IPS-NIHi11 (cell line): ENCODE measurements around the gene GAMT.

Experiments used
- DNase-seq: peaks from one replicate; pipeline ENCODE4 v3.0.0; 2012; ENCODE audit warnings: mixed read lengths, low spot score

The GAMT gene

DNA sequence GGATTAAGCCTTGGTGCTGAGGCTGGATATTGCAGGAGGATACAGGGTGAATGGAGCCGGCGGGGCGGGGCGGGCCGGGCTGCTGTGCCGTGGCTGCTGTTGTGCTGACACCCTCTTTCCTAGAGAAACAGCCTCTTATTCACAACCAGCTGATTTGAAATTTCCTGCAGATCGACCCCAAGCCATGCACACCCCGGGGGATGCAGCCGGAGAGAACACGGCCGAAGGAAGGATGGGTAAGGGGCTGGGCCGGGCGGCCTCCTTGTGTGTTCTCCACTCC lies 17.1 kb upstream of the GAMT start:
- DNase-seq: no peak

DNA sequence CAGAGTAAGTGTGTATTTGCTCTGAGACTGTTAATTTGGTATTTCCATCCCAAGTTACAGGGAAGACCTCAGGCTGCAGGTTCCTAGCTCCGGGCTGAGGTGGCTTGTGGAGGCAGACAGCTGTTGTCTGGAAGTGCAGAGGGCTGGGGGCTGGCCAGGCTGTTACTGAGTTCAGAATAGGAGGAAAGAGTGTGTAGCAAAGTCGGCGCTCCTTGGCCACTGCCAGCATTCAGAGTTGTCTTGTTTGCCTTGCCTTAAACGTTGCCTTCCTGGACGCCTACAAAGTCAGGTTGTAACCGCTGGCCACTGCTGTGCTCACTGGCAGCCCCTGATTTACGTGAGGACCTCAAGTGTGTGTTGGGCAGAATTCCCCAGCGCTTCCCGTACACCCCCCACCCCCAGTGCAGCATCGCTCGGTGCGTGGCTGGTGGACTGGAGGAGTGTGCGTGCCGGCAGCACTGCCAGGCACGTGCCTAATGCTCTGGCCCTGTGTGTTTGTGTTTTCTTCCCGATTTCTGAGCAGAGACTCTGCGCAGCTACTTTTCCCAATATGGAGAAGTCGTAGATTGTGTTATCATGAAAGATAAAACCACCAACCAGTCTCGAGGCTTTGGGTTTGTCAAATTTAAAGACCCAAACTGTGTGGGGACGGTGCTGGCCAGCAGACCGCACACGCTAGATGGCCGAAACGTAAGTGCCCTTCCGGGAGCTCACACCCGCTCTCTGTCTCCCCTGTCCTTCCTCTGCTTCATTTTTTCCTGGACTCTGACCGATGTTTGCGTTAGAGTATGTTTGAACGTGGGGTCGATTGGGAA lies 16.5 kb upstream of the GAMT start:
- no peak for DNase-seq

DNA sequence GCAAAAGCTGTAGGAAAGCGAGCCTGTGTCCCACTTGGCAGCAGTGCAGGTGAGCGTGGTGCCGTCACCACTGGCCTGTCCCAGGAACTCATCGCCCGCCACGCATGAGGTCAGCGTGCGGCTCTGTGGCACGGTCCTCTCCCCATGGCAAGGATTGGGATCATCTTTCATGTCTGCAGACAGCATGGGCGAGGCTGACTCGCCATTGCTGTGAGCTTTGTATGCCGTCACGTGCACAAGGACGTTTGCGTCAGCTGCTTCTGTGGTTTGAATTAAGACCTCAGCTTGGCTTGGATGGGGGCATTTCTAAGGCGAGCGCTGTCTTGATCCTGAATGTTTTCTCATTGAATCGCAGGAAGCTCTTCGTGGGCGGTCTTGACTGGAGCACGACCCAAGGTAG lies 15.8 kb upstream of the GAMT start:
- no peak for DNase-seq

DNA sequence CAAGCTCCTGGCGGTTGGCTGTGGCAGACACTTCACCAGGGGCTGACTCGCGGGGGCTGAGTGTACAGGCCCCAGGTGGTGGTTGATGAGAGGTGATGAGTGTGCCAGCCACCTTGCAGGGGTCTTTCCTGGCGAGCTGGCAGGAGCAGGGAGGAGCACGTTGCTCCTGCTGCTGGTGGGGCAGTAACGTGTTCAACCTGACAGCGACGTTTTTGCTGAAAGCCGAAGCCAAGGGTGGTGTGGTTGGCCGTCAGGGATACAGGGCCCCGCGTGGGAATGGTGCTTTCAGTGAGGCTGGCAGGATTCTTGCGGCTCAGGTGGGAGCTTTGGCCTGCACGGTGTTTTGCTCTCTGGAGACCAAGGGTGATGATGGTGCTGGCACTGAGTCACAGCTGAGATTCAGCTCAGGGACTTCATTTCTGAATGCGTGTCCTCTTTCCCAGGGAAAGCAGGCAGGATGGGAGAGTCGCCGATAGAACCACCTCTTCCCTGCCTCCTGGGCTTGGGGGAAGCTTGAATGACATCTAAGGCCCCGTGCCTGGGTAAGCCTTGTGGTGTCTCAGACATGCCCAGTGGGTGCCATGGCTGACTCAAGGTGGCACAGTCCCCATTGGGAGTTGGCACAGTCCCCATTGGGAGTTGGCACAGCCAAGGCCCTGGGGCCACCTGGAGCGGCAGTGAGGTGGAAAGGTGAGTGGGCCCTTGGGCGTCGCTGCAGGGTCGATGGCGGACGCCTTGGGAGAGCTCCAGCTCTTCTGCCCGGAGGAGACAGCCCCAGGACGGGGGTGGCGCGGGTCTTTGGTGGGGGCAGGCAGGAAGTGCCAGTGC lies 14.9 kb upstream of the GAMT start:
- no peak for DNase-seq

DNA sequence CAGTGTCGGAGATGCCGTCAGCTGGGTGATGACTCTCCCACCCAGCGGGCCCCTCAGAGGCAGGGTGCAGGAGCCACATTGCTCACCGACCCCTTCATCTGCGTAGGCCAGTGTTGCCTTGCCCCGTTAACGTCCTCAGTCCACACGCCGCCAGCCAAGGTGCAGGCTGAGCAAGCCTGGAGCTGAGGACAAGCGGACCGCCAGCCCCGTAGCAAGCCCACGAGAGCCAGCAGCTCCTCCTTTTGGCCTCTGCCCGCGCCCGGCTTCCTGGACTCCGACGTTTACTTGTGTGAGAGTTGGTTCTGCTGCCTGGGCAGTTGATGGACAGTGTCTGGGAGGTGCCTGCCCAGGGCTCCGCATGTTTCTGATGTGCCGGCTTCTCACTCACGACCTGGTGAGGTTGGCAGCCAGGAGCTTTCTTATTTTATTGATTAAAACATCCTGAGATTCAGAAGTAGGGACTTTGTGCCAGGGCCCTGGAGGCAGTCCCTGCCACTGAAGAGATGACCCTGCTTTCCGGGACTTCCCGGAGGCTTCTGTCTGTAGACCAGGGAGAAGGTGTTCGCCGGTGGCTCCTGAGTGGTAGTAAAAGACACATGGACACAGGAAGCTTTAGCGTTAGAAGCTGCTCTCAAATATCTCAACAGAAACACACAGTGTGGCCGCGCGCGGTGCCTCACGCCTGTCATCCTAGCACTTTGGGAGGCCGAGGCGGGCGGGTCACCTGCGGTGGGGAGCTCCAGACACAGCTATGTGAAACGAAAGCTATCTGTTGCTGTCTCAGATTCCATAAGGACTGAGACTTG lies 11.9 kb upstream of the GAMT start:
- DNase-seq: no peak

DNA sequence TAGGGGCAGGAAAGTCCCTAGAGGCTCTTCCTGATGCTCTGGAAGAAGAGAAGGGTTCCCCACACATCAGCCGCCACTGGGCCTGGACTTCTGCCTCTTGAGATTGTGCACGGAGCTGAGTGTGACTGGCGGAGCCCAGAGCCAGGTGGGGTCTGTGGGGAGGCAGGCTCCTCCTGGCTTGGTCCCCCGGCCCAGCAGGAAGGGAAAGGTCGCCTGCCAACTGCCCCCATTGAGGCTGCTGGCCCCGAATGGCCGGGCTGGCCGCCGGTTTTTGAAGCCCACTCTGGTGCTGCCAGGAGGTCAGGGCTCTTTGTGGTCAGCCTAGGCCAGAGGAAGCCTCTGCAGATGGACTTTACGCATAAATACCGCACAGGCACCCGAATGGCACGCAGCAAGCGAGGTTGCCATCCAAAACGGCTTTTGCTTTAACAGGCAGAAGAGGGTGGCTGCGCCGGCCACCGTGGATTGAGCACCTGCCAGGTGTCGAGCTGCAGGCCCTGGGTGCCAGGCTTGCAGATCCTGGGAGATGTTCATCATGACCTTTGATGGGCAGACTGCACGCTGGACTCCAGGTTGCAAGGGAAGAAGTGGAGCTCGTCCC lies 11.1 kb upstream of the GAMT start:
- no peak for DNase-seq

DNA sequence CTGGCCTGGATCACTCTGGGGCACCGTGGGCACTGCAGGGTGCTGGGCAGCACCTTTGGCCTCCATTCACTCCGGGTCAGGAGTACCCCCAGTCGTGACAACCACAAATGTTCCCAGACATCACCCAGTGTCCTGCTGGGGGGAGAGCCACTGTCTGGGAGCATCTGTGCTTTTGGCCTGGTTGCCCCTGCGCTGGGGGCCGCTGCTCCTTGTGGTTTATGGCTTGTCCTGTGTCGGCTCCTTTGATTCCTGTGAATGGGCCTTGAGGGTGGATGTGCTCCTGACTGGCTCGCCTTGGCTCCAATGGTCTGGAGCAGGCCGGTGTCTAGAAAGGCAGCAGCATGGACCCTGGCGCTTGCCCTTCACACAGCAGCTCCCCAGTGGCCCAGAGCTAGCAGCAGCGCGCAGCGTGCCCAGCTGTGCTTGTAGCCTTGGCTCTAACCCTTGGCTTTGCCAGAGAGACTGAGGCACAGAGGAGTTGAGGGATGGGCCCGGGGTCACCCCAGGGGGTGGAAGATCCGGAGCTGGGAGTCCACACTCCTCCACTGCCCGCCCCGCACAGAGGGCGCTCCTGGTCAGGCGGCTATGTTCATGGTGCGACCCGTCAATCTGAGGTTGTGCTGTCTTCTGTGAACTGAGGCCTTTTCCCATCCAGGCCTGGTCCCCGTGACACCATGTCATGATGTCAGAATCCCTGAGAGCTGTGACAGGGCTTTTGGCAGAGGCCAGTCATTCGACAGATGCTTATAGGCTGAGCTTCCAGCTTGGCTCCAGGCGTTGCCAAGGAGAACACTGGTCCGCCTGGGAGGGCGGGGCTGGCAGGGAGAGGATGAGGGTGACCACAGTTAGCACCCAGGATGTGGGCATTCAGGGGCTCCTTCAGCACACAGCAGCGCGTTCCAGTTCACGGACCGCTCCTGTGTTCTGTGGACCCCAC lies 10.2 kb upstream of the GAMT start:
- DNase-seq: no peak

DNA sequence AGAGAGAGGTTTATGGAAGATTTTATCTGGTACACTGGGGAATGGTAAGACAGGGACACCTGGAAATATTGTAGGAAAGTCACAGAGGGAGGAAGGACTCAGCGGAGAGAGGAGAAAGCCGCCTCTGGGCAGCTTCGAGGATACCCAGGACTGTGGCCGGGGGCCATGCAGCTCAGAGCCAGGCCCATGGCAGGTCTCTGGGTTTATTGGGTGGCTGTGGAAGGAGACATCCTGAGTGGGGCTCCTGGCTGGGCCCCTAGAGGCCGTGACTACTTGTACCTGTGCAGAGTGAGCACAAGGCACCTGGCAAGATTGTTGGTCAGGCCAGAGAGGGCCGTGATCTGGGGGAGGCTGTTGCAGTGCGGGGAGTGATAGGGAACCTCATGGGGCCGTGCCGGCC lies 9.4 kb upstream of the GAMT start:
- DNase-seq: no peak

DNA sequence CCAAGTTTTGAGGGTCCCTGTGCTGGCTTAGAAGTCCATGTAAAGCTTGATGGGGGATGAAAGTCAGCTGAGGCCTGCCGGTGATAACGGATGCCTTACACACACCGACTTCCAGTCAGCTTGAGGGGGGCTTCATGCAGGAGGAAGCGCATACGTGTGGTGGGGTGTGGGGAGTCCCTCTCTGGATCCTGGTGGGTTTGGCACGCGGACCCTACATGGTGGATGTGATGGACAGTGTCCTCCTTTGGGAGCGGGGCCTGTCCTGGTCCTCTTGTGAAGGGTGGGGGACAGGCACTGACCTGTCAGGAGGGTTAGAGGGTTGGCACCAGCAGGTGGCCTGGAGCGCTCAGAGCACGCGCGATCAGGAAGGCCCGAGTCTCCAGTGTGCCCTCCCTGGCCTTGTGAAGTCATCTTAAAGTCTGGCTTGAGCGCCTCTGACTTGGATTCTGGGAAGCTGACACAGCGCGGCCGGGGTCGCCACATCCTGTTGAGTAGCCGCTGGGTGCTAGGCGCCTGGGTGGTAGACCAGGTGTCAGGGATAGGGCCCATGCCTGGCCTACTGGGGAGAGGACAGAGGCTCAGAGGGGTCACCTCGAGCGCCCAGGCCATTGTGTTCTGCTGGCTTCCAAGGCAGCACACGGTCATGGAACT lies 8.9 kb upstream of the GAMT start:
- DNase-seq: no peak

DNA sequence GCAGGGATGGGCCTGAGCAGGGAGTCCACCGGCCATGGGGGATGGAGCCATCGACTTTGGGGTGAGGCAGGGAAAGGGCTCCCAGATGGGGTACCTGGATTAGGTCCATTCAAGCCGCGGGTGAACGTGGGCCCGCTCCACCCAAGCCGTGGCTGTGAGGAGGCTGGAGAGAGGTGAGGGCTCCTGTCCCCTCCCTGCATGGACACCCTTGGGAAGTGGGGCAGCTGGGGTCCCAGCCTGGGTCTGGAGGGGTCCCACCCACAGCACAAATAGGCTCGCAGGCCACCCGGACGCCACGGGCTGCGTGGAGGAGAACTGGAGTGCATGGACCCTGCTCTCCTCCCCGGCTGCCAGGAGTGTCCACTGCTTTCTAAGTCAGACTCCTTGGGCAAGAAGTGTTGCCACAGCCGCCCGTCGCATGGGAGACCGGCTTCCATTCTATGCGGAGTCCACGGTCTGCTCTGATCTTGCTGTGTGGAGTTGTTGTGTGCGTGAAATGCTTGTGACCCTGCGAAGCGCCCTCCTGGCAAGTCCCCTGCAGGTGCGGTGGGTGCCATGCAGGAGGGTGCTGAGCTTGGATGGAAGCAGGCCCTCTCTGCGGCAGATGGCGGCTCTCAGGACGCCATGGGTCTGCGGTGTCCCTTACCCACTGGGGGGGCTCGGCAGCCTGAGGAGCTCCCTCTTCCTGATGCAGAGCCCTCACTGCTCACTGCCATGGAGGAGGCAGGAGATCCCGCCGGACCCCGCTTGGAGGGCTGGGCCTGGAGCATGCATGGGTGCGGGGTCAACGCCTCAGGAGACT lies 8.1 kb upstream of the GAMT start:
- DNase-seq: no peak

DNA sequence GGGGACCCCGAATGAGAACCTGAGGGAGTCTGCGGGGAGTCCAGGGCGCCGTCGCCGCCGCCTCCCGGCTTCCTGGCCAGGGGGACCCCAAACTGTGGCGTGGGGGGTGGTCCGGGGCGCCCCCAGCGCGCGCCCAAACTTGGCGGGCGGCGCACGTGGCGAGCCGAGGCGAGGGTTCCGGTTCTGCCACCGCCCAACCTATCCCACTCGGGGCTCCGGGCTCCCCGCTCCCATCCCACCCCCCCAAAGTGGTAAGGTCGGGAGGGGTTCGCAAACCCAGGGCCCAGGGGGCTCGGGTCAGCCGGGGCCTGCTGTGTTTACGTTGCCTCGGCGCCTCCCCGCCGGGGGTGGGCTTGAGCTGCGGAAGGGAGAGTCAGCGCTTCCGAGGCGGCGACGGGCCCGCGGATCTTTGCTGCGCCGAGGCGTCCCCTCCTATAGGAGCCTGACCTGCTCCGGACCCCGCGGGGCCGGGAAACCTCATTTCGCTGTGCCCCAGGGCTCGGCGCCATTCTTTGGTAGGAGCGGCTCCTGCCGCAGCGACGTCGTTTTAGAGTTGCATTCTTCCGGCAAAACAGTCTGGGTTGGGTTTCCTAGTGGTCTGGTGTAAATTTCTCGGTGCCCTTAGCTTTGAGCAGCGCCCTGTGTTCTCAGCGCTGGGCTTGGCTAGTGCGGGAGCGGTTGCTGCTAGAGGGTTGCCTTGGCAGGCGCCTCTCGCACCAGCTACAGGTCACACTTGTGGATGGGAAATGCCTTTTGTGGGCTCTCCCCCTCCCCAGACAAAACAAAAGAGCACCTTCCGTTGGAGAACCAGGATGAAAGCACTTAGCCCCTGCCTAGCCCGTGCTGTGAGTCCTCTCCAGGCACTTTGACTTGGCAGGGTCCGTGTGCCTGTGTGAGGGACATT lies 7.2 kb upstream of the GAMT start:
- DNase-seq: peak; percentile 45

DNA sequence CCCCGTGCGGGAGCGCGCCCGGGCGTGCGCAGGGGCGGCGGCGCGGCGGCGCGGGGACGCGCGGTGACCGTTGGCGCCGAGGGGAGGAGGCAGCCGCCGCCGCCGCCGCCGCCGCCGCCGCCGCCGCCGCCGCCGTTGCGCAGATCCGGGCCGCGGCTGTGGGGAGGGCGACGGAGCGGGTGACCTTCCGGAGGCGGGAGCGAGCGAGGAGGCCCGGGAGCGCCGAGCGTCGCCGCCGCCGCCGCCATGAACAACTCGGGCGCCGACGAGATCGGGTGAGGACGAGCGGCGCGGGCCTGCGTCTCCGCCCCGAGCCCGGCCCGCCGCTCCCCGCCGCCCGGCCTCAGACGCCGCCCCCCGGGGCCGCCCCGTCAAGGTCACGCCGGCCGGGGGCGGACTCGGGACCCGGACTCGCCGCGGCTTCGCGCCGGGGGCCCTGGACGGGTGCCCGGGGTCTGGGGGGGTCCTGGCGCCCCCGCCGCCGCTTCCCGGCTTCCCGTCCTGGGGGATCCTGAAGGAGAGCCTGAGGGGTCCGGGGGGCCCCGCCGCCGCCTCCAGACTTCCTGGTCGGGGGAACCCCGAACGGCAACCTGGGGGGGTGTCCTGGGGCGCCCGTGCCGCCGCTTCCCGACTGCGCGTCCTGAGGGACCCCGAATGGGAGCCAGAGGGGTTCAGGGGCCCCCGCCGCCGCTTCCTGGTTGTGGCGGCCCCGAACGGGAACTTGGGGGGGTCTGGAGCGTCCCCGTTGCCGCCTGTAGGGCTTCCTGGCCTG lies 6.4 kb upstream of the GAMT start, which contains the start of gene DAZAP1:
Gene DAZAP1 (plus strand): TSS at position 59 of the 772 bp plus-strand sequence. CDS start 188 bp downstream, at position 247.
- DNase-seq: no peak

DNA sequence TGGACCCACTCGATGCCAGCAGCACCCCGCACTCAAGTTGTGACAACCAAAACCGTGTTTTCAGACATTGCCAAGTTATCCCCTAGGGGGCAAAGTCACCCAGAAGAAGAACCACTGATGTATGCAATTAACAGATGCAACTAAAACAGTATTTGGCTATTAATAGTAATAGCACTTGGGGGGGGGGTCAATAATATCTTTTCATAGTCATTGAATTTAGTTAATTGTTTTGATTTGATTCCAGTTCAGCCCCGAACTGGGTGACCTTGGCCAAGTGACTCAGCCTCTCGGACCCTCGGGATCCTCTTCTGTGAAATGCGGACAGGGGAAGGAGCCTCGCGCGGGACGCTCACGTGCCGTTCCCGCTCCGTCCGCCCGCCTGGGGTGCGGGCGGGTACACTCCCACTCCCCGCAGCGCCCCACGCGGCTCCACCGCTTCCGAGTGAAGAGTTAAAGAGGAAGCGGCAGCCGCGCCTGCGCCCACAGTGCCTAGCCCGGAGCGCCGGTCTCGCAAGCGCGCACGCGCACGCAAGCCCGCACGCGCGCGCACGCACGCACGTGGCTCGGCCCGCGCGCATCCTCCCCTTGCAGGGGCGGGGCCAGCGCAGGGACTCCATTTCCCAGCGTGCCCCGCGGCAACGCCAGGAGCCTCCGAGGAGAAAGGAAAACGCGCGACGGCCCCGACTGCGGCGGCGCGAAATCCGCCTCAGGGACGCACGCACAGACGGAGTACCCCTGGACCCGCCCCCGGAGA lies 5.6 kb upstream of the GAMT start:
- peak; percentile 97 for DNase-seq

DNA sequence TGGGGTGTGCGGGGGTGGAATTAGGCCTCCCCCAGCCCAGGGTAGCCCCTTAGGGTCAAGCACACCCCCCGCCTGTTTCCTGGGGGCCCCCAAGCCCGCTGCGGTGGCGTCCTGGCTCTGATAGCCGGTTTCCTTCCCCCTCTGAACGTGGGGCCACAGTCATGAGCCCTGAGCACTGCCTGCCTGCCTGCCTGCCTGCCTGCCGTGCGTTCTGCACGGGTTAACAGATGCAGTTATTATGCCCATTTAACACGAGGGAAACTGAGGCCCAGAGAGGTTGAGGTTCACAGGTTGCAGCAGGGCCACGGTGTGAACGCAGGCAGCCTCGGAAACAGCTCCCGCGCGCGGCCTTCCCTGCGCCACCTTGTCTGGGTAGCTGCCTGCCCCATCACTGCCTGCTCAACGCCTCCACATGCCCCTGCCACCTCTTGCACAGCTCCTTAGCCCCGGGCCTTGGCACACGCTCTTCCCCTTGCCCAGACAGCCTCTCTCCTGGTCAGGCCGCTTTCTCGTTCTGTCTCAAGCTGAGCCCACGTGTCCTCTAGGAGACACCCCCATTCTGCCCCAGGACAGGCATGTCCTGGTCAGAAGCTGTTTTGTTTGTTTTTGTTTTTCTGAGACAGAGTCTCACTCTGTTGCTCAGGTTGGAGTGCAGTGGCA lies 1.2 kb upstream of the GAMT start:
- DNase-seq: no peak

DNA sequence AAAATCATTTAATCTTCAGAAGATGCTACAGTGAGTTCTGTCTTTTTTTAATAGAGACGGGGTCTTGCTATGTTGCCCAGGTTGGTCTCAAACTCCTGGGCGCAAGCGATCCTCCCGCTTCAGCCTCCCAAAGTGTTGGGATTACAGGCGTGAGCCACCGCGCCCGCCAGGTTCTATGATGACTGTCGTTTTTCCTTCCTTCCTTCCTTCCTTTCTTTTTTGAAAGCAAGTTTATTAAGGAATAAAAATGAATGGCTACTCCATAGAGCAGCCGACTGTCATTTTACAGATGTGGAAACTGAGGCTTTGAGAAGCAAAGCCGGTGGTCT lies 511 bp upstream of the GAMT start:
- DNase-seq: no peak

DNA sequence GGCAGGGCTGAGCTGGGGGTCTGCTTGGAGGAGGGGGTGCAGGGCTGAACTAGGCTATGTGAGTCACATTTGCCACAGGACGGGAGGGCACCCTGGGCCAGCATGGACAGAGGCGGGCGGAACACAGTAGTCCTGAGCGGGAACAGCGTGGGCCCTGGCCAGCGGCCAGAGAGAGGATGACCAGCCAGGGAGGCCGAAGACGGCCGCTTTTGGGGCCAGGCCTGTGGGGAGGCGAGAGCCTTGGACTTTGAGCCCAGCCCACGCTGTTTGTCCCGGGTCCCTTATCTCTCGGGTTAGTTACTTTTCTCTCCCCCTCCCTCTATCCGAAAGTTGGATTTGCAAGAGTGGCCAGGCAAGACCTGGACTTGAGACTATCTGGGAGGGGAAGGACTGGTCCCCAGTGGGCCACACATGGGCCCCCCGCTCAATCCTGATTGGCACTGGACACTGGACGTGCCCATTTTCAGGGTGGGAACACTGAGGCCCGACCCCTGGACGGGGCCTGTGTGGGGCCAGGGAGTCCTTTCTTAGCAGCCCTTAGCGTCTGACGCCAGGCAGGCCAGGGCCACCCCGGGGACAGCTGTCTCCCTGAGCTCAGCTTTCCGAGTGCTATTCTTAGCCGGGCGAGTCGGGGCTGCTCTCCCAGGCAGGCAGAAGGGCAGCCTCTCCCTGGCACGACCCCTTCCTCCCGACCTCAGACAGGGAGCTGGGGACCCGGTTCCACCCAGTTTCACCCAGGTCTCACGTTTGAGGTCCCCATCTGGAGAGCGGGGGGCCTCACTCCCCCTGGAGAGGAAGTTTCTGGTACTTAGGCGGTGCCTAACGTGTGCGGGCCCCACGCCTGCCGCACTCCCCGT lies 833 bp downstream of the GAMT start:
- DNase-seq: peak; percentile 55
